H9 (cell line): ENCODE data around the gene CC2D1A. TPM values are rescaled to one million over a fixed set of nuclear protein-coding genes. Genes with fewer than 3 reads are reported as not detected.

Experiments
- DNase-seq: peaks from one replicate; pipeline ENCODE4 v3.0.0-alpha.2; 2017
- H2AFZ ChIP-seq: one replicate; pipeline ENCODE4 v1.6.1; 2013; ENCODE audit warnings: mild to moderate bottlenecking, low read length, control low read depth, moderate library complexity
- H2AK5ac ChIP-seq: 2 replicates; pipeline ENCODE4 v1.6.1; 2013; ENCODE audit warnings: low read length, control low read depth, mixed read lengths; ENCODE audit not compliant: insufficient read length
- H2BK120ac ChIP-seq: one replicate; pipeline ENCODE4 v1.6.1; 2013; ENCODE audit warnings: low read depth, mild to moderate bottlenecking, low read length, control low read depth, inconsistent platforms; ENCODE audit not compliant: poor library complexity, severe bottlenecking
- H2BK12ac ChIP-seq: 2 replicates; pipeline ENCODE4 v1.6.1; 2013; ENCODE audit warnings: low read length, control low read depth, mixed read lengths, low read depth; ENCODE audit not compliant: insufficient read length
- H2BK15ac ChIP-seq: 2 replicates; pipeline ENCODE4 v1.6.1; 2013; ENCODE audit warnings: low read depth, low read length, control low read depth
- H2BK20ac ChIP-seq: one replicate; pipeline ENCODE4 v1.6.1; 2013; ENCODE audit warnings: low read depth, mild to moderate bottlenecking, low read length, control low read depth, inconsistent platforms; ENCODE audit not compliant: poor library complexity, severe bottlenecking
- H2BK5ac ChIP-seq: 2 replicates; pipeline ENCODE4 v1.6.1; 2013; ENCODE audit warnings: low read length, control low read depth, mixed read lengths; ENCODE audit not compliant: insufficient read length
- H3K14ac ChIP-seq: 2 replicates; pipeline ENCODE4 v1.6.1; 2013; ENCODE audit warnings: low read length, control low read depth; ENCODE audit not compliant: insufficient read depth
- H3K18ac ChIP-seq: 2 replicates; pipeline ENCODE4 v1.6.1; 2013; ENCODE audit warnings: low read depth, mild to moderate bottlenecking, mixed read lengths, low read length, control low read depth; ENCODE audit not compliant: insufficient read length
- H3K23ac ChIP-seq: 2 replicates; pipeline ENCODE4 v1.6.1; 2013; ENCODE audit warnings: low read length, control low read depth, mixed read lengths, low read depth; ENCODE audit not compliant: insufficient read length
- H3K23me2 ChIP-seq: 2 replicates; pipeline ENCODE4 v1.6.1; 2013; ENCODE audit warnings: low read depth, mild to moderate bottlenecking, mixed read lengths, low read length, control low read depth; ENCODE audit not compliant: insufficient read length, poor library complexity, severe bottlenecking
- H3K27ac ChIP-seq: 2 replicates; pipeline ENCODE4 v1.5.1; 2013; ENCODE audit warnings: low read length, control low read depth, mixed read lengths, low read depth; ENCODE audit not compliant: insufficient read length
- H3K27me3 ChIP-seq: 2 replicates; pipeline ENCODE4 v1.6.1; 2013; ENCODE audit warnings: low read length, control low read depth, inconsistent platforms; ENCODE audit not compliant: insufficient read depth
- H3K4ac ChIP-seq: 2 replicates; pipeline ENCODE4 v1.6.1; 2013; ENCODE audit warnings: low read depth, mild to moderate bottlenecking, control low read depth, inconsistent platforms, low read length, moderate library complexity
- H3K4me1 ChIP-seq: 2 replicates; pipeline ENCODE4 v1.6.1; 2013; ENCODE audit warnings: low read length, control low read depth, inconsistent platforms; ENCODE audit not compliant: insufficient read depth
- H3K4me2 ChIP-seq: 2 replicates; pipeline ENCODE4 v1.6.1; 2013; ENCODE audit warnings: low read length, control low read depth, mixed read lengths; ENCODE audit not compliant: insufficient read length, insufficient read depth
- H3K56ac ChIP-seq: 2 replicates; pipeline ENCODE4 v1.6.1; 2013; ENCODE audit warnings: low read depth, mild to moderate bottlenecking, mixed read lengths, low read length, control low read depth; ENCODE audit not compliant: insufficient read length
- H3K79me1 ChIP-seq: 2 replicates; pipeline ENCODE4 v1.6.1; 2013; ENCODE audit warnings: low read depth, mild to moderate bottlenecking, moderate library complexity, low read length, control low read depth, inconsistent platforms; ENCODE audit not compliant: insufficient read depth, poor library complexity, severe bottlenecking
- H3K79me2 ChIP-seq: 2 replicates; pipeline ENCODE4 v1.6.1; 2013; ENCODE audit warnings: low read length, control low read depth, inconsistent platforms; ENCODE audit not compliant: insufficient read depth
- H3K9ac ChIP-seq: 2 replicates; pipeline ENCODE4 v1.6.1; 2013; ENCODE audit warnings: low read length, control low read depth, mixed read lengths; ENCODE audit not compliant: insufficient read length; ENCODE audit errors: extremely low read depth
- H3K9me3 ChIP-seq: one replicate; pipeline ENCODE4 v1.6.1; 2013; ENCODE audit warnings: low read depth, low read length, inconsistent platforms; ENCODE audit not compliant: control insufficient read depth
- H3T11ph ChIP-seq: one replicate; pipeline ENCODE4 v1.6.1; 2013; ENCODE audit warnings: mild to moderate bottlenecking, low read length, control low read depth, inconsistent platforms
- H4K20me1 ChIP-seq: one replicate; pipeline ENCODE4 v1.6.1; 2013; ENCODE audit not compliant: control insufficient read depth, insufficient read length, insufficient read depth
- H4K5ac ChIP-seq: 2 replicates; pipeline ENCODE4 v1.6.1; 2013; ENCODE audit warnings: low read depth, mild to moderate bottlenecking, mixed read lengths, low read length, control low read depth; ENCODE audit not compliant: insufficient read length
- H4K8ac ChIP-seq: replicated peaks from 2 replicates; pipeline ENCODE4 v1.6.1; 2013; ENCODE audit warnings: low read length, control low read depth, mixed read lengths, low read depth; ENCODE audit not compliant: insufficient read length
- H4K91ac ChIP-seq: 2 replicates; pipeline ENCODE4 v1.6.1; 2013; ENCODE audit warnings: low read depth, mild to moderate bottlenecking, moderate library complexity, mixed read lengths, low read length, control low read depth; ENCODE audit not compliant: insufficient read length
- H3K27ac Mint-ChIP-seq, 3 experiments: 2 replicates in 2 of 3; 3 replicates in 1 of 3; pipeline ENCODE4 v1.8.0; 2020 to 2021; ENCODE audit warnings: mixed read lengths in 3 of 3, mild to moderate bottlenecking in 1 of 3, moderate library complexity in 1 of 3
- H3K27me3 Mint-ChIP-seq: 2 replicates; pipeline ENCODE4 v1.8.0; 2021; ENCODE audit warnings: low read depth, mild to moderate bottlenecking, moderate library complexity, mixed read lengths
- H3K36me3 Mint-ChIP-seq, 3 experiments: 2 replicates in 2 of 3; 3 replicates in 1 of 3; pipeline ENCODE4 v1.8.0; 2020 to 2021; ENCODE audit warnings: low read depth in 3 of 3, mixed read lengths in 3 of 3; ENCODE audit not compliant: insufficient read depth in 1 of 3
- H3K4me1 Mint-ChIP-seq, 2 experiments: 2 replicates each; pipeline ENCODE4 v1.8.0; 2020; ENCODE audit warnings: mixed read lengths in 2 of 2
- H3K4me3 Mint-ChIP-seq, 2 experiments: 2 replicates in 1 of 2; 3 replicates in 1 of 2; pipeline ENCODE4 v1.8.0; 2020 to 2021; ENCODE audit warnings: mild to moderate bottlenecking in 2 of 2, mixed read lengths in 2 of 2, moderate library complexity in 1 of 2
- H3K9me3 Mint-ChIP-seq, 2 experiments: 2 replicates in 1 of 2; 3 replicates in 1 of 2; pipeline ENCODE4 v1.8.0; 2020; ENCODE audit warnings: mild to moderate bottlenecking in 2 of 2, mixed read lengths in 2 of 2, moderate library complexity in 1 of 2
- CTCF ChIP-seq: fragments of 200-600 bp; sonication (generic); conservative IDR thresholded peaks from 3 replicates; pipeline ENCODE4 v1.8.0; 2021; ENCODE audit warnings: antibody characterized with exemption, mild to moderate bottlenecking
- WGBS: extraction: QIAGEN DNeasy Blood & Tissue Kit; methylation state at CpG from one replicate; pipeline ENCODE4 v1.1.7; 2013; ENCODE audit warnings: missing lambda C conversion rate, low lambda C conversion rate, mixed read lengths; ENCODE audit not compliant: insufficient read length; ENCODE audit errors: extremely low coverage; 5-methylcytosine and 5-hydroxymethylcytosine counted together
- total RNA-seq: library from RNA; stranded (reverse); gene quantifications from 2 replicates; pipeline ENCODE4 v1.2.1, GENCODE V29; 2021

Gene CC2D1A
- total RNA-seq, 1 experiment from 2014 or later = 48.5 TPM

DNA sequence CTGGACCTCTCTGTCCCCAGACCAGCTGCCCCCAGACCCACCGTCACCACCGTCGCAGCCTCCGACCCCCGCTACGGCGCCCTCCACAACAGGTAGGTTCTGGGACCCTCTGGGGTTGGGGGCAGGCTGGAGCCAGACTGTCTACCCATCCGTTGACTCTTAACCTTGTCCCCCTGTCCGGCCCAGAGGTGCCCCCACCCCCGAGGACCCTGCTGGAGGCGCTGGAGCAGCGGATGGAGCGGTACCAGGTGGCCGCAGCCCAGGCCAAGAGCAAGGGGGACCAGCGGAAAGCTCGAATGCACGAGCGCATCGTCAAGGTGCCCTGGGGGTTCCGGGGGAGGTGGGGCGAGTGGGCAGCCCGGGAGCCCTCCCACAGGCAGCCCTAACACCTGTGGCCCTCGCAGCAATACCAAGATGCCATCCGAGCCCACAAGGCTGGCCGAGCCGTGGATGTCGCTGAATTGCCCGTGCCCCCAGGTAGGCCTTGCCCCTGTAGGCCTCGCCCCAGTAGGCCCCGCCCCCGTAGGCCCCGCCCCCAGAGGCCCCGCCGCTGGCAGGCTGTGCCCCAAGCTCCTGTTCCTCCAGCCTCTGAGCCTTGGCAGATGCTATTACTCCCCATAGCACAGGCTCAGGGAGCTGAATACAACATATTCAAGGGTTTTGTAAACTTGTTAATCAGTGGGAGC lies 12.9 kb downstream of the CC2D1A start:
- H2BK12ac ChIP-seq = no peak overlapping the region
- H3T11ph ChIP-seq = no peak overlapping the region
- no peaks in the 10 kb centered on the region for H3K27me3 ChIP-seq
- no peak overlapping the region for H3K4me2 ChIP-seq
- H4K8ac ChIP-seq = no peak overlapping the region
- H3K14ac ChIP-seq = no peak overlapping the region
- H2AK5ac ChIP-seq = no peak overlapping the region
- H3K56ac ChIP-seq = no peak overlapping the region
- DNase-seq = peak; percentile 56
- Mint-ChIP-seq H3K36me3 (peaks cover 37 to 83% (median 62%) of the 10 kb centered on the region in 3 experiments), H3K27me3 (no peaks in the 10 kb centered on the region), H3K9me3 (peaks cover 8 to 12% of the 10 kb centered on the region in 2 experiments; a peak in 4 of 5 replicates), H3K4me1 (no peaks in the 10 kb centered on the region), H3K4me3 (no peak overlapping the region), H3K27ac (no peak overlapping the region)
- H3K23me2 ChIP-seq = no peaks in the 10 kb centered on the region
- H4K5ac ChIP-seq = no peak overlapping the region
- peaks cover 6% of the 10 kb centered on the region for H3K9me3 ChIP-seq
- no peaks in the 10 kb centered on the region for H3K79me1 ChIP-seq
- H2BK20ac ChIP-seq = no peak overlapping the region
- no peaks in the 10 kb centered on the region for H3K79me2 ChIP-seq
- no peaks in the 10 kb centered on the region for H3K4me1 ChIP-seq
- no peak overlapping the region for H2BK15ac ChIP-seq
- H2BK5ac ChIP-seq = no peak overlapping the region
- no peak overlapping the region for H3K9ac ChIP-seq
- no peaks in the 10 kb centered on the region for H4K20me1 ChIP-seq
- no peak overlapping the region for H3K23ac ChIP-seq
- no peak overlapping the region for H3K4ac ChIP-seq
- no peak overlapping the region for H2AFZ ChIP-seq
- no peak for TF ChIP-seq CTCF
- H3K18ac ChIP-seq = no peak overlapping the region
- no peak overlapping the region for H3K27ac ChIP-seq
- no peak overlapping the region for H4K91ac ChIP-seq
- WGBS = no CpG with 5 or more reads among the region's 34 CpGs
- H2BK120ac ChIP-seq = no peak overlapping the region
